Measurements from ENCODE around the gene PUSL1. TPM values are rescaled to one million over a fixed set of nuclear protein-coding genes. Genes with fewer than 3 reads are reported as not detected.

Gene PUSL1
- total and polyA plus RNA-seq, 2 of the 4 experiments (the other 2 are of a cell fraction) = 10.9 to 33.0 TPM

DNA sequence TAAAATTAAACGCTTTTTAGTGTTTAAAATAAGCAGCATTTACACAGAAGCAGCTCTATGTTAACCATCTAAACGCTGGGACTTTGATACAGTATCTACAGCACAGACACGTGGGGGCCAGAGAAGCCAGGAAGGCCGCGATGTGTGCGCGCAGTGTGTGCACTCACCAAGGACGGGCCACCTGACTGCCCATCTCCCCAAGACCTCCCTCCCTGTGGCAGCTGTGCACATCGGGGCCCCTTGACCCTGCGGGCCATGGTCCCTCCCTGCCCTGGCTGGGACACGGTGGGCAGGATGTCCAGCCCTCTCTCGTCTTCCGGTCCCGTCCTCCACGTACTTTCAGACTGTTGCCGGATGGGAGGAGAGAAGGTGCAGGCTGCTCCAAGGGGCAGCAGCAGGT, 26.9 kb downstream of the PUSL1 start:
- no peak overlapping the region for H4K5ac ChIP-seq (ENCODE audit: low read depth, low read length)
- H2AK9ac ChIP-seq (replicated peaks; ENCODE audit: low read depth, low read length, poor library complexity) = peak overlapping the region; percentile 37
- no peaks in the 10 kb centered on the region for H3K9me1 ChIP-seq (ENCODE audit: insufficient read depth, low read length)
- H3K4me2 ChIP-seq (ENCODE audit: low read depth, low read length) = no peak overlapping the region
- H3K79me1 ChIP-seq (ENCODE audit: low read depth in 1 of 2, low read length in 2 of 2) = peaks cover 0 to 4% of the 10 kb centered on the region in 2 experiments; a peak in 1 of 4 replicates
- H3K18ac ChIP-seq (ENCODE audit: low read depth, low read length) = no peak overlapping the region
- TF ChIP-seq FOS (IDR thresholded peaks at IDR 0.05; ENCODE audit: low read depth, low read length) = no peak
- TF ChIP-seq, protein P1, sequence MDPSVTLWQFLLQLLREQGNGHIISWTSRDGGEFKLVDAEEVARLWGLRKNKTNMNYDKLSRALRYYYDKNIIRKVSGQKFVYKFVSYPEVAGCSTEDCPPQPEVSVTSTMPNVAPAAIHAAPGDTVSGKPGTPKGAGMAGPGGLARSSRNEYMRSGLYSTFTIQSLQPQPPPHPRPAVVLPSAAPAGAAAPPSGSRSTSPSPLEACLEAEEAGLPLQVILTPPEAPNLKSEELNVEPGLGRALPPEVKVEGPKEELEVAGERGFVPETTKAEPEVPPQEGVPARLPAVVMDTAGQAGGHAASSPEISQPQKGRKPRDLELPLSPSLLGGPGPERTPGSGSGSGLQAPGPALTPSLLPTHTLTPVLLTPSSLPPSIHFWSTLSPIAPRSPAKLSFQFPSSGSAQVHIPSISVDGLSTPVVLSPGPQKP (IDR thresholded peaks at IDR 0.05; ENCODE audit: borderline replicate concordance, low read depth, low read length) = no peak
- TF ChIP-seq, protein P2, sequence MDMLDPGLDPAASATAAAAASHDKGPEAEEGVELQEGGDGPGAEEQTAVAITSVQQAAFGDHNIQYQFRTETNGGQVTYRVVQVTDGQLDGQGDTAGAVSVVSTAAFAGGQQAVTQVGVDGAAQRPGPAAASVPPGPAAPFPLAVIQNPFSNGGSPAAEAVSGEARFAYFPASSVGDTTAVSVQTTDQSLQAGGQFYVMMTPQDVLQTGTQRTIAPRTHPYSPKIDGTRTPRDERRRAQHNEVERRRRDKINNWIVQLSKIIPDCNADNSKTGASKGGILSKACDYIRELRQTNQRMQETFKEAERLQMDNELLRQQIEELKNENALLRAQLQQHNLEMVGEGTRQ (IDR thresholded peaks at IDR 0.05; ENCODE audit: low read depth, low read length) = no peak
- peaks cover 8% of the 10 kb centered on the region for H4K20me1 ChIP-seq (ENCODE audit: insufficient read depth, low read length)
- dilution Hi-C loops (cut with HindIII; ENCODE audit: low sequenced_read_pairs, unreplicated experiment) = no loop called here
- H3K27me3 ChIP-seq (ENCODE audit: control insufficient read depth, insufficient read depth, low read length) = no peaks in the 10 kb centered on the region
- no peak overlapping the region for H2AK5ac ChIP-seq (ENCODE audit: low read depth, low read length)
- H3K23ac ChIP-seq (ENCODE audit: low read depth, low read length) = no peak overlapping the region
- H2AFZ ChIP-seq (replicated peaks; ENCODE audit: low read length, poor library complexity) = no peak overlapping the region
- H3K27ac ChIP-seq (ENCODE audit: insufficient read depth, low read length) = no peak overlapping the region
- H3K4me3 ChIP-seq (ENCODE audit: insufficient read depth, low read depth, low read length) = no peak overlapping the region
- H3K4me1 ChIP-seq (ENCODE audit: control insufficient read depth, insufficient read depth, low read length) = no peaks in the 10 kb centered on the region
- no peaks in the 10 kb centered on the region for H3K9me3 ChIP-seq (ENCODE audit: control insufficient read depth, insufficient read depth, low read length)
- H2BK20ac ChIP-seq (ENCODE audit: low read depth, low read length) = no peak overlapping the region
- no peak overlapping the region for H3K4ac ChIP-seq (ENCODE audit: low read depth, low read length)
- CTCF ChIA-PET = no interaction called here
- H2BK120ac ChIP-seq (ENCODE audit: low read depth, low read length) = no peak overlapping the region
- no peak overlapping the region for H2BK5ac ChIP-seq (ENCODE audit: low read depth, low read length, poor library complexity, severe bottlenecking)
- ATAC-seq (ENCODE audit: low read depth) (no peak), DNase-seq (no peak)
- intact Hi-C loops (cut with micrococcal nuclease) = no loop called here
- POLR2A ChIA-PET (ENCODE audit: unreplicated experiment) = no interaction called here
- in situ Hi-C loops (cut with MboI; ENCODE audit: low sequenced_read_pairs) = no loop called here
- no TSS peak for BruUV-seq (replicated peaks)
- no peak overlapping the region for H3K9ac ChIP-seq (ENCODE audit: low read depth, low read length)
- no peak overlapping the region for H4K8ac ChIP-seq (ENCODE audit: low read depth in 2 of 2, low read length in 2 of 2)
- H3K14ac ChIP-seq (replicated peaks; ENCODE audit: low read depth, low read length) = no peak overlapping the region
- H2BK15ac ChIP-seq (ENCODE audit: low read depth, low read length) = no peak overlapping the region
- no peak overlapping the region for H4K91ac ChIP-seq (ENCODE audit: insufficient read depth, low read depth, low read length)
- peaks cover 35% of the 10 kb centered on the region for H3K36me3 ChIP-seq (ENCODE audit: control insufficient read depth, insufficient read depth, low read length)
- 71% methylated on average over 5 of the region's 16 CpGs; no CpG with 5 or more reads in 1 of the 2 experiments for WGBS, 2 experiments (ENCODE audit: extremely low coverage in 2 of 2, insufficient read length in 1 of 2)
- H3K56ac ChIP-seq (ENCODE audit: extremely low read depth, insufficient read depth, low read length) = no peak overlapping the region
